ENCODE results near the gene ADARB2. TPM values are rescaled to one million over a fixed set of nuclear protein-coding genes. Genes with fewer than 3 reads are reported as not detected.

Gene ADARB2
- total RNA-seq, 4 donors from 2014 or later, result 1.3 to 5.4 (median 1.8) TPM

- WGBS, 2 donors (ENCODE audit: low coverage in 1 of 2), result 85 to 89% methylated on average over 8 to 14 of the region's 36 CpGs
- Histone ChIP-seq H3K4me1 (no peaks in the 10 kb centered on the region), H3K27ac (no peak overlapping the region), H3K4me3 (no peak overlapping the region), H3K27me3 (peaks cover 7% of the 10 kb centered on the region), H3K36me3 (no peaks in the 10 kb centered on the region), H3K9me3 (no peaks in the 10 kb centered on the region)
- no peak for ATAC-seq
- TF ChIP-seq POLR2A (IDR thresholded peaks at IDR 0.05) (no peak), CTCF (IDR thresholded peaks at IDR 0.05) (no peak), EP300 (IDR thresholded peaks at IDR 0.05) (no peak), POLR2AphosphoS5 (IDR thresholded peaks at IDR 0.05) (no peak)
Observed at GRCh38 chr10:1266033-1266802, 471.1 kb downstream of the ADARB2 start.

GRCh38 chr10:1264001-1264400, 473.3 kb downstream of the ADARB2 start:
- Histone ChIP-seq H3K4me1 (no peaks in the 10 kb centered on the region), H3K36me3 (no peaks in the 10 kb centered on the region), H3K27me3 (peaks cover 7% of the 10 kb centered on the region), H3K9me3 (no peaks in the 10 kb centered on the region), H3K27ac (no peak overlapping the region), H3K4me3 (no peak overlapping the region)
- TF ChIP-seq EP300 (IDR thresholded peaks at IDR 0.05), result no peak
- no peak for TF ChIP-seq POLR2AphosphoS5 (IDR thresholded peaks at IDR 0.05)
- TF ChIP-seq CTCF (IDR thresholded peaks at IDR 0.05), result no peak
- TF ChIP-seq POLR2A (IDR thresholded peaks at IDR 0.05), result no peak
- no peak for ATAC-seq
- WGBS, 2 donors (ENCODE audit: low coverage in 1 of 2), result 54 to 75% methylated on average over 8 of the region's 9 CpGs

- ATAC-seq, result no peak
- Histone ChIP-seq H3K9me3 (no peaks in the 10 kb centered on the region), H3K4me3 (no peak overlapping the region), H3K27me3 (peaks cover 38% of the 10 kb centered on the region), H3K4me1 (no peaks in the 10 kb centered on the region), H3K27ac (no peak overlapping the region), H3K36me3 (no peaks in the 10 kb centered on the region)
- no peak for TF ChIP-seq POLR2AphosphoS5 (IDR thresholded peaks at IDR 0.05)
- TF ChIP-seq EP300 (IDR thresholded peaks at IDR 0.05), result no peak
- TF ChIP-seq POLR2A (IDR thresholded peaks at IDR 0.05), result no peak
- TF ChIP-seq CTCF (IDR thresholded peaks at IDR 0.05), result no peak
- WGBS, 2 donors (ENCODE audit: low coverage in 1 of 2), result 74 to 90% methylated on average over 3 to 6 of the region's 7 CpGs
Observed at GRCh38 chr10:1257274-1257673, 480.1 kb downstream of the ADARB2 start.

GRCh38 chr10:1256432-1256725, 480.9 kb downstream of the ADARB2 start:
- 72 to 93% methylated on average over 2 to 4 of the region's 4 CpGs for WGBS, 2 donors (ENCODE audit: low coverage in 1 of 2)
- Histone ChIP-seq H3K4me3 (no peak overlapping the region), H3K36me3 (no peaks in the 10 kb centered on the region), H3K27me3 (peaks cover 38% of the 10 kb centered on the region), H3K4me1 (no peaks in the 10 kb centered on the region), H3K27ac (no peak overlapping the region), H3K9me3 (no peaks in the 10 kb centered on the region)
- TF ChIP-seq POLR2A (IDR thresholded peaks at IDR 0.05) (no peak), CTCF (IDR thresholded peaks at IDR 0.05) (no peak), EP300 (IDR thresholded peaks at IDR 0.05) (no peak), POLR2AphosphoS5 (IDR thresholded peaks at IDR 0.05) (no peak)
- no peak for ATAC-seq
